Parathyroid adenoma (tissue), 2 donors: ENCODE data around the gene GBA2.

Source experiments
- H2AFZ ChIP-seq: fragments of 300-600 bp; sonication (generic); one replicate; pipeline ENCODE4 v1.7.0; 2017; ENCODE audit warnings: antibody characterized with exemption, mild to moderate bottlenecking
- H3K27ac ChIP-seq: fragments of 300-600 bp; sonication (generic); one replicate; pipeline ENCODE4 v1.7.0; 2017
- H3K27me3 ChIP-seq: fragments of 300-600 bp; sonication (generic); one replicate; pipeline ENCODE4 v1.7.0; 2017; ENCODE audit warnings: low read length; ENCODE audit not compliant: control insufficient read depth, insufficient read depth
- H3K36me3 ChIP-seq: fragments of 300-600 bp; sonication (generic); one replicate; pipeline ENCODE4 v1.7.0; 2017; ENCODE audit warnings: low read length; ENCODE audit not compliant: control insufficient read depth, insufficient read depth
- H3K4me1 ChIP-seq: fragments of 300-600 bp; sonication (generic); one replicate; pipeline ENCODE4 v1.7.0; 2017; ENCODE audit warnings: control low read depth
- H3K4me2 ChIP-seq: fragments of 300-600 bp; sonication (generic); one replicate; pipeline ENCODE4 v1.7.0; 2017; ENCODE audit warnings: low read length
- H3K4me3 ChIP-seq: fragments of 300-600 bp; sonication (generic); one replicate; pipeline ENCODE4 v1.7.0; 2017; ENCODE audit warnings: low read depth, low read length
- H3K79me2 ChIP-seq: fragments of 300-600 bp; sonication (generic); one replicate; pipeline ENCODE4 v1.7.0; 2017; ENCODE audit warnings: control low read depth
- H3K9ac ChIP-seq: fragments of 300-600 bp; sonication (generic); one replicate; pipeline ENCODE4 v1.7.0; 2017; ENCODE audit warnings: mild to moderate bottlenecking
- H3K9me3 ChIP-seq: fragments of 300-600 bp; sonication (generic); one replicate; pipeline ENCODE4 v1.7.0; 2017; ENCODE audit warnings: low read length; ENCODE audit not compliant: control insufficient read depth
- TF ChIP-seq, protein P1 (sequence below): fragments of 300-600 bp; sonication (generic); IDR thresholded peaks from one replicate; pipeline ENCODE4 v1.7.0; 2017; ENCODE audit warnings: antibody characterized with exemption, mild to moderate bottlenecking
- donor health status: primary hyperparathyroidism.

Gene GBA2

GRCh38 chr9:35756275-35757225 is 7.5 kb upstream of the GBA2 start:
- TF ChIP-seq, protein P1, sequence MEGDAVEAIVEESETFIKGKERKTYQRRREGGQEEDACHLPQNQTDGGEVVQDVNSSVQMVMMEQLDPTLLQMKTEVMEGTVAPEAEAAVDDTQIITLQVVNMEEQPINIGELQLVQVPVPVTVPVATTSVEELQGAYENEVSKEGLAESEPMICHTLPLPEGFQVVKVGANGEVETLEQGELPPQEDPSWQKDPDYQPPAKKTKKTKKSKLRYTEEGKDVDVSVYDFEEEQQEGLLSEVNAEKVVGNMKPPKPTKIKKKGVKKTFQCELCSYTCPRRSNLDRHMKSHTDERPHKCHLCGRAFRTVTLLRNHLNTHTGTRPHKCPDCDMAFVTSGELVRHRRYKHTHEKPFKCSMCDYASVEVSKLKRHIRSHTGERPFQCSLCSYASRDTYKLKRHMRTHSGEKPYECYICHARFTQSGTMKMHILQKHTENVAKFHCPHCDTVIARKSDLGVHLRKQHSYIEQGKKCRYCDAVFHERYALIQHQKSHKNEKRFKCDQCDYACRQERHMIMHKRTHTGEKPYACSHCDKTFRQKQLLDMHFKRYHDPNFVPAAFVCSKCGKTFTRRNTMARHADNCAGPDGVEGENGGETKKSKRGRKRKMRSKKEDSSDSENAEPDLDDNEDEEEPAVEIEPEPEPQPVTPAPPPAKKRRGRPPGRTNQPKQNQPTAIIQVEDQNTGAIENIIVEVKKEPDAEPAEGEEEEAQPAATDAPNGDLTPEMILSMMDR, result peak; percentile 53
- Histone ChIP-seq H3K4me2 (peak overlapping the region; percentile 96), H3K27ac (peak overlapping the region; percentile 83), H3K36me3 (no peaks in the 10 kb centered on the region), H2AFZ (peak overlapping the region; percentile 65), H3K9ac (peak overlapping the region; percentile 19), H3K27me3 (no peaks in the 10 kb centered on the region), H3K4me3 (peak overlapping the region; percentile 72), H3K9me3 (no peaks in the 10 kb centered on the region), H3K79me2 (no peaks in the 10 kb centered on the region), H3K4me1 (no peaks in the 10 kb centered on the region)

DNA sequence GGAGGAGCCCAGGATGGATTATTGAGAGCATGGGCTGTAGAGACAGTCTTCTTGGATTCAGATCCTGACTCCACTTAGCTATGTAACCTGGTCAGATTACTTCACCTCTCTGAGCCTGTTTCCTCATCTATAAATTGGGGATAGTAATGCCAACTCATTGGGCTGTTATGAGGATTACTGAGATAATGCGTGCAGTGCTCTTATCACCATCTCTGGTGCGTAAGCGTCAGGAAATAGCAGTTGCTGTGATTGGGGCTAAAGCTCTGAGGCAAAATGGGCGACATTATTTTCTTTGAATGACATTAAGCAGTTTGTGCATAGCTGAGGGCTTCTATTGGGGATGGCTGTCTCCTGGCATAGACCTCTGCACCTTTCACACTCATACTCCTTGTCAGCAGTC is 6.0 kb upstream of the GBA2 start:
- TF ChIP-seq, protein P1, result no peak
- Histone ChIP-seq H3K4me1 (peaks cover 2% of the 10 kb centered on the region), H3K4me2 (no peak overlapping the region), H3K36me3 (no peaks in the 10 kb centered on the region), H2AFZ (no peak overlapping the region), H3K9me3 (no peaks in the 10 kb centered on the region), H3K27me3 (no peaks in the 10 kb centered on the region), H3K9ac (no peak overlapping the region), H3K27ac (no peak overlapping the region), H3K79me2 (no peaks in the 10 kb centered on the region), H3K4me3 (no peak overlapping the region)

- Histone ChIP-seq H3K79me2 (no peaks in the 10 kb centered on the region), H3K4me3 (no peak within 1 kb of the TSS), H3K9ac (no peak within 1 kb of the TSS), H3K4me2 (no peak within 1 kb of the TSS), H3K9me3 (no peaks in the 10 kb centered on the region), H3K36me3 (no peaks in the 10 kb centered on the region), H2AFZ (no peak within 1 kb of the TSS), H3K27me3 (no peaks in the 10 kb centered on the region), H3K4me1 (peaks cover 5% of the 10 kb centered on the region), H3K27ac (no peak within 1 kb of the TSS)
- TF ChIP-seq, protein P1, result no peak
These were observed 5.2 kb upstream of the GBA2 start, which contains the start of gene MSMP for GRCh38 chr9:35754264-35754663. Gene MSMP (minus strand): TSS chr9:35754276. CDS start chr9:35754129, 147 bp downstream.

GRCh38 chr9:35753466-35753865 is 4.4 kb upstream of the GBA2 start:
- H2AFZ ChIP-seq, result no peak overlapping the region
- no peaks in the 10 kb centered on the region for H3K27me3 ChIP-seq
- H3K79me2 ChIP-seq, result peaks cover 2% of the 10 kb centered on the region
- H3K4me2 ChIP-seq, result no peak overlapping the region
- H3K9me3 ChIP-seq, result no peaks in the 10 kb centered on the region
- peaks cover 5% of the 10 kb centered on the region for H3K4me1 ChIP-seq
- no peak overlapping the region for H3K4me3 ChIP-seq
- TF ChIP-seq, protein P1, result no peak
- H3K27ac ChIP-seq, result no peak overlapping the region
- no peaks in the 10 kb centered on the region for H3K36me3 ChIP-seq
- no peak overlapping the region for H3K9ac ChIP-seq

GRCh38 chr9:35750256-35750531 is 1.2 kb upstream of the GBA2 start:
- H3K36me3 ChIP-seq, result no peaks in the 10 kb centered on the region
- H3K9me3 ChIP-seq, result no peaks in the 10 kb centered on the region
- no peaks in the 10 kb centered on the region for H3K27me3 ChIP-seq
- H3K4me3 ChIP-seq, result peak overlapping the region; percentile 94
- H3K4me1 ChIP-seq, result peaks cover 8% of the 10 kb centered on the region
- peak overlapping the region; percentile 77 for H3K4me2 ChIP-seq
- H2AFZ ChIP-seq, result peak overlapping the region; percentile 75
- TF ChIP-seq, protein P1, result no peak
- H3K9ac ChIP-seq, result no peak overlapping the region
- H3K79me2 ChIP-seq, result peaks cover 12% of the 10 kb centered on the region
- peak overlapping the region; percentile 84 for H3K27ac ChIP-seq
